Measurements from ENCODE around the gene DISC1. TPM values are rescaled to one million over a fixed set of nuclear protein-coding genes. Genes with fewer than 3 reads are reported as not detected.

Gene DISC1
- total RNA-seq, 2 experiments from 2014 or later, result 12.6 to 14.7 TPM

- DNase-seq, result no peak
- H3K9me3 Mint-ChIP-seq (ENCODE audit: insufficient read depth), result no peaks in the 10 kb centered on the region
- no peak overlapping the region for H3K27ac Mint-ChIP-seq
- no peak overlapping the region for H3K4me3 Mint-ChIP-seq
- CTCF ChIA-PET, result no interaction called here
- POLR2A ChIA-PET, result no interaction called here
- H3K36me3 Mint-ChIP-seq (ENCODE audit: low read depth), result no peaks in the 10 kb centered on the region
- no peak for ATAC-seq
- no peaks in the 10 kb centered on the region for H3K4me1 Mint-ChIP-seq (ENCODE audit: low read depth)
- H3K27me3 Mint-ChIP-seq (ENCODE audit: low read depth), result no peaks in the 10 kb centered on the region
Observed at GRCh38 chr1:231882333-231882732, 255.7 kb downstream of the DISC1 start.

- CTCF ChIA-PET, result no interaction called here
- Mint-ChIP-seq H3K4me1 (ENCODE audit: low read depth) (no peaks in the 10 kb centered on the region), H3K27ac (no peak overlapping the region), H3K27me3 (ENCODE audit: low read depth) (no peaks in the 10 kb centered on the region), H3K9me3 (ENCODE audit: insufficient read depth) (no peaks in the 10 kb centered on the region), H3K4me3 (no peak overlapping the region), H3K36me3 (ENCODE audit: low read depth) (no peaks in the 10 kb centered on the region)
- POLR2A ChIA-PET, result no interaction called here
- DNase-seq (no peak), ATAC-seq (no peak)
Observed at GRCh38 chr1:231882790-231883189, 256.2 kb downstream of the DISC1 start.

- Mint-ChIP-seq H3K36me3 (ENCODE audit: low read depth) (no peaks in the 10 kb centered on the region), H3K27ac (no peak overlapping the region), H3K27me3 (ENCODE audit: low read depth) (no peaks in the 10 kb centered on the region), H3K9me3 (ENCODE audit: insufficient read depth) (no peaks in the 10 kb centered on the region), H3K4me1 (ENCODE audit: low read depth) (no peaks in the 10 kb centered on the region), H3K4me3 (no peak overlapping the region)
- ChIA-PET CTCF (no interaction called here), POLR2A (no interaction called here)
- ATAC-seq, result no peak
- DNase-seq, result no peak
Observed at GRCh38 chr1:231883382-231883781, 256.8 kb downstream of the DISC1 start.

GRCh38 chr1:231885209-231885854, 258.7 kb downstream of the DISC1 start:
- H3K27me3 Mint-ChIP-seq (ENCODE audit: low read depth), result no peaks in the 10 kb centered on the region
- no peak overlapping the region for H3K4me3 Mint-ChIP-seq
- ATAC-seq (no peak), DNase-seq (no peak)
- H3K27ac Mint-ChIP-seq, result no peak overlapping the region
- no peaks in the 10 kb centered on the region for H3K36me3 Mint-ChIP-seq (ENCODE audit: low read depth)
- ChIA-PET CTCF (no interaction called here), POLR2A (no interaction called here)
- no peaks in the 10 kb centered on the region for H3K9me3 Mint-ChIP-seq (ENCODE audit: insufficient read depth)
- H3K4me1 Mint-ChIP-seq (ENCODE audit: low read depth), result no peaks in the 10 kb centered on the region

GRCh38 chr1:231887166-231887565, 260.6 kb downstream of the DISC1 start:
- Mint-ChIP-seq H3K9me3 (ENCODE audit: insufficient read depth) (no peaks in the 10 kb centered on the region), H3K4me1 (ENCODE audit: low read depth) (no peaks in the 10 kb centered on the region), H3K4me3 (no peak overlapping the region), H3K27me3 (ENCODE audit: low read depth) (no peaks in the 10 kb centered on the region), H3K27ac (no peak overlapping the region), H3K36me3 (ENCODE audit: low read depth) (no peaks in the 10 kb centered on the region)
- ATAC-seq, result no peak
- CTCF ChIA-PET, result no interaction called here
- DNase-seq, result no peak
- POLR2A ChIA-PET, result no interaction called here

GRCh38 chr1:231887866-231888265, 261.3 kb downstream of the DISC1 start:
- DNase-seq (no peak), ATAC-seq (no peak)
- ChIA-PET CTCF (no interaction called here), POLR2A (no interaction called here)
- Mint-ChIP-seq H3K27ac (no peak overlapping the region), H3K27me3 (ENCODE audit: low read depth) (no peaks in the 10 kb centered on the region), H3K9me3 (ENCODE audit: insufficient read depth) (no peaks in the 10 kb centered on the region), H3K4me1 (ENCODE audit: low read depth) (no peaks in the 10 kb centered on the region), H3K4me3 (no peak overlapping the region), H3K36me3 (ENCODE audit: low read depth) (no peaks in the 10 kb centered on the region)

GRCh38 chr1:231890791-231891190, 264.2 kb downstream of the DISC1 start:
- Mint-ChIP-seq H3K27ac (no peak overlapping the region), H3K4me3 (no peak overlapping the region), H3K4me1 (ENCODE audit: low read depth) (no peaks in the 10 kb centered on the region), H3K27me3 (ENCODE audit: low read depth) (no peaks in the 10 kb centered on the region), H3K9me3 (ENCODE audit: insufficient read depth) (no peaks in the 10 kb centered on the region), H3K36me3 (ENCODE audit: low read depth) (no peaks in the 10 kb centered on the region)
- DNase-seq (no peak), ATAC-seq (no peak)
- ChIA-PET CTCF (no interaction called here), POLR2A (no interaction called here)

- POLR2A ChIA-PET, result no interaction called here
- H3K4me3 Mint-ChIP-seq, result no peak overlapping the region
Observed at GRCh38 chr1:231893400-231894102, 267.0 kb downstream of the DISC1 start.

GRCh38 chr1:231896806-231897205, 270.2 kb downstream of the DISC1 start:
- ATAC-seq (no peak), DNase-seq (no peak)
- ChIA-PET POLR2A (no interaction called here), CTCF (no interaction called here)
- no peaks in the 10 kb centered on the region for H3K27me3 Mint-ChIP-seq (ENCODE audit: low read depth)
- H3K36me3 Mint-ChIP-seq (ENCODE audit: low read depth), result no peaks in the 10 kb centered on the region
- no peak overlapping the region for H3K4me3 Mint-ChIP-seq
- H3K9me3 Mint-ChIP-seq (ENCODE audit: insufficient read depth), result no peaks in the 10 kb centered on the region
- no peak overlapping the region for H3K27ac Mint-ChIP-seq
- H3K4me1 Mint-ChIP-seq (ENCODE audit: low read depth), result no peaks in the 10 kb centered on the region

More at GRCh38 chr1:231893400-231894102, 267.0 kb downstream of the DISC1 start:
- Mint-ChIP-seq H3K36me3 (ENCODE audit: low read depth) (no peaks in the 10 kb centered on the region), H3K4me1 (ENCODE audit: low read depth) (no peaks in the 10 kb centered on the region), H3K27ac (no peak overlapping the region), H3K9me3 (ENCODE audit: insufficient read depth) (no peaks in the 10 kb centered on the region), H3K27me3 (ENCODE audit: low read depth) (no peaks in the 10 kb centered on the region)
- no peak for DNase-seq
- ATAC-seq, result no peak
- CTCF ChIA-PET, result no interaction called here

GRCh38 chr1:231899046-231899445, 272.5 kb downstream of the DISC1 start:
- H3K27ac Mint-ChIP-seq, result no peak overlapping the region
- H3K36me3 Mint-ChIP-seq (ENCODE audit: low read depth), result no peaks in the 10 kb centered on the region
- no peaks in the 10 kb centered on the region for H3K27me3 Mint-ChIP-seq (ENCODE audit: low read depth)
- CTCF ChIA-PET, result interaction anchor here (2.3 kb wide), 1 partner anchor 33 kb away, joined by 5 read pairs; no protein-coding TSS in a partner anchor
- POLR2A ChIA-PET, result no interaction called here
- DNase-seq, result no peak
- no peak overlapping the region for H3K4me3 Mint-ChIP-seq
- no peak for ATAC-seq
- no peaks in the 10 kb centered on the region for H3K9me3 Mint-ChIP-seq (ENCODE audit: insufficient read depth)
- H3K4me1 Mint-ChIP-seq (ENCODE audit: low read depth), result no peaks in the 10 kb centered on the region

GRCh38 chr1:231899713-231900435, 273.3 kb downstream of the DISC1 start:
- H3K4me1 Mint-ChIP-seq (ENCODE audit: low read depth), result no peaks in the 10 kb centered on the region
- no peak for ATAC-seq
- H3K4me3 Mint-ChIP-seq, result no peak overlapping the region
- no peaks in the 10 kb centered on the region for H3K9me3 Mint-ChIP-seq (ENCODE audit: insufficient read depth)
- POLR2A ChIA-PET, result no interaction called here
- no peak for DNase-seq
- no peak overlapping the region for H3K27ac Mint-ChIP-seq
- CTCF ChIA-PET, result interaction anchor here (2.3 kb wide), 1 partner anchor 34 kb away, joined by 5 read pairs; no protein-coding TSS in a partner anchor
- no peaks in the 10 kb centered on the region for H3K36me3 Mint-ChIP-seq (ENCODE audit: low read depth)
- H3K27me3 Mint-ChIP-seq (ENCODE audit: low read depth), result no peaks in the 10 kb centered on the region

GRCh38 chr1:231903586-231904081, 277.0 kb downstream of the DISC1 start:
- no peak overlapping the region for H3K4me3 Mint-ChIP-seq
- ATAC-seq (no peak), DNase-seq (no peak)
- H3K9me3 Mint-ChIP-seq (ENCODE audit: insufficient read depth), result peaks cover 3% of the 10 kb centered on the region
- ChIA-PET POLR2A (no interaction called here), CTCF (no interaction called here)
- no peaks in the 10 kb centered on the region for H3K27me3 Mint-ChIP-seq (ENCODE audit: low read depth)
- H3K27ac Mint-ChIP-seq, result no peak overlapping the region
- peaks cover 3% of the 10 kb centered on the region for H3K36me3 Mint-ChIP-seq (ENCODE audit: low read depth)
- H3K4me1 Mint-ChIP-seq (ENCODE audit: low read depth), result no peaks in the 10 kb centered on the region

Measured in activated CD8-positive, alpha-beta T cell treated with anti-CD3 and anti-CD28 coated beads, Interleukin-2, amount 10 ng/mL, durations not matched to agents 7 days and 5 days (primary cell).